RWPE1 (cell line): ENCODE measurements around the gene ZNF135.

ENCODE experiments used
- CTCF ChIA-PET: fragments of 350-600 bp; sonication (Branson Sonifier 250); formaldehyde crosslinking; extraction: SDS; loops from one replicate; lab custom pipeline; 2021; lab: Yijun Ruan, JAX
- POLR2A ChIA-PET: fragments of 400-600 bp; formaldehyde crosslinking; extraction: SDS; loops from one replicate; lab custom pipeline; 2020; ENCODE audit warnings: antibody characterized with exemption; ENCODE audit not compliant: low non-redundant PET; lab: Yijun Ruan, JAX
- DNase-seq: peaks from one replicate; pipeline ENCODE4 v3.0.0; 2012; ENCODE audit warnings: low spot score
- H3K27ac ChIP-seq: fragments of 450-650 bp; 2 replicates; pipeline ENCODE4 v1.5.1; 2017
- TF ChIP-seq, protein P1 (sequence below): fragments of 450-650 bp; conservative IDR thresholded peaks from 2 replicates; pipeline ENCODE4 v1.5.1; 2017; ENCODE audit warnings: low read depth, mild to moderate bottlenecking

The ZNF135 gene

DNA sequence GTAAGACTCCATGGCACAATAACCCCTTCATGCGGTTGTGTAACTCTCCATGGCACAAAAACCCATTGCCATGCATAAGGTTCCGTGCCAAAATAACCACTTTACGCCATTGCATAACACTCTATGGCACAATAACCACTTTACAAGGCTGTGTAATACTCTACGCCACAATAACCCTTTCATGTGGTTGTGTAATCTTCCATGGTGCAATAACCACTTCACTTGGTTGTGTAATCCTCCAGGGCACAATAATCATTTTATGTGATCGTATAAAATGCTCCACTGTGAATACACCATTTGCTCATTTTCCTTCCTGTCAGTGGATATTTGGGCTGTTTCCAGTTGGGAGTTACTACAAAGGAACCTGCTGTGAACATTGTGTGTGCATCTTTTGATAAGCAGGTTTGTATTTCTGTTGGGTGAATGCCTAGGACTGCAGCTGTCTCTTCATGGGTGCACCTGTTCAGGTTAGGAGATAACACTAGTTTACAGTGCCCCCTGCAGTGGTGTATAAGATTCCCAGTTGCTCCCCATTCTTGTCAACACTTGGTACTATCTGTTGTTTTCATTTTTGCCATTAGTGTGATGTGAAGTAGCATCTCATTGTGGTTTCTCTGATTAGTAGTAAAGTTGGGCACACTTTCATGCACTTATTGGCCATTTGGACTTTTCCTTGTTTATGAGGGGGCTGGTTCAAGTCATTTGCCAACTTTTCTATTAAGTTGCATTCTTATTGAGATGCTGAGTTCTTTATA is 60.1 kb downstream of the ZNF135 start:
- ChIA-PET CTCF (interaction anchor here (0.6 kb wide), 1 partner anchor 683 kb away, joined by 3 read pairs; no protein-coding TSS in a partner anchor), POLR2A (no interaction called here)
- TF ChIP-seq, protein P1, sequence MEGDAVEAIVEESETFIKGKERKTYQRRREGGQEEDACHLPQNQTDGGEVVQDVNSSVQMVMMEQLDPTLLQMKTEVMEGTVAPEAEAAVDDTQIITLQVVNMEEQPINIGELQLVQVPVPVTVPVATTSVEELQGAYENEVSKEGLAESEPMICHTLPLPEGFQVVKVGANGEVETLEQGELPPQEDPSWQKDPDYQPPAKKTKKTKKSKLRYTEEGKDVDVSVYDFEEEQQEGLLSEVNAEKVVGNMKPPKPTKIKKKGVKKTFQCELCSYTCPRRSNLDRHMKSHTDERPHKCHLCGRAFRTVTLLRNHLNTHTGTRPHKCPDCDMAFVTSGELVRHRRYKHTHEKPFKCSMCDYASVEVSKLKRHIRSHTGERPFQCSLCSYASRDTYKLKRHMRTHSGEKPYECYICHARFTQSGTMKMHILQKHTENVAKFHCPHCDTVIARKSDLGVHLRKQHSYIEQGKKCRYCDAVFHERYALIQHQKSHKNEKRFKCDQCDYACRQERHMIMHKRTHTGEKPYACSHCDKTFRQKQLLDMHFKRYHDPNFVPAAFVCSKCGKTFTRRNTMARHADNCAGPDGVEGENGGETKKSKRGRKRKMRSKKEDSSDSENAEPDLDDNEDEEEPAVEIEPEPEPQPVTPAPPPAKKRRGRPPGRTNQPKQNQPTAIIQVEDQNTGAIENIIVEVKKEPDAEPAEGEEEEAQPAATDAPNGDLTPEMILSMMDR, result no peak
- H3K27ac ChIP-seq, result no peak overlapping the region
- no peak for DNase-seq
